IMR-90 (cell line): ENCODE measurements around the gene TMEM72. TPM values are rescaled to one million over a fixed set of nuclear protein-coding genes. Genes with fewer than 3 reads are reported as not detected.

Experiments used
- ATAC-seq: fragments of 200-7000 bp; cut with Tn5 transposase; 2 replicates; pipeline ENCODE4 v1.9.1; 2020; ENCODE audit warnings: low read depth, mild to moderate bottlenecking, moderate library complexity
- BruUV-seq: library from RNA; stranded (reverse); fragments of 400-500 nt; replicated peaks from 2 replicates; lab custom pipeline; 2021; lab: Mats Ljungman, UMichigan
- CTCF ChIA-PET: fragments of 300-600 bp; formaldehyde crosslinking; extraction: SDS; loops from one replicate; lab custom pipeline; 2021; ENCODE audit warnings: antibody characterized with exemption; lab: Yijun Ruan, JAX
- POLR2A ChIA-PET: fragments of 300-600 bp; sonication (Branson Sonifier 250); formaldehyde crosslinking; loops from one replicate; lab custom pipeline; 2022; ENCODE audit warnings: antibody characterized with exemption; ENCODE audit not compliant: unreplicated experiment; lab: Charles Lee
- DNase-seq: peaks from one replicate; pipeline ENCODE4 v3.0.0; 2013
- H2AFZ ChIP-seq: replicated peaks from 2 replicates; pipeline ENCODE3; 2013; ENCODE audit warnings: low read length, mild to moderate bottlenecking; ENCODE audit not compliant: poor library complexity
- H2AK5ac ChIP-seq: 2 replicates; pipeline ENCODE4 v1.6.1; 2013; ENCODE audit warnings: low read depth, low read length, inconsistent platforms
- H2AK9ac ChIP-seq: replicated peaks from 2 replicates; pipeline ENCODE3; 2013; ENCODE audit warnings: mild to moderate bottlenecking, low read depth, low read length, moderate library complexity; ENCODE audit not compliant: poor library complexity
- H2BK120ac ChIP-seq: 2 replicates; pipeline ENCODE4 v1.6.1; 2013; ENCODE audit warnings: low read depth, low read length, inconsistent platforms
- H2BK15ac ChIP-seq: 3 replicates; pipeline ENCODE4 v1.6.1; 2013; ENCODE audit warnings: low read depth, low read length, inconsistent platforms
- H2BK20ac ChIP-seq: 2 replicates; pipeline ENCODE4 v1.6.1; 2013; ENCODE audit warnings: low read depth, mild to moderate bottlenecking, inconsistent platforms, low read length, moderate library complexity
- H2BK5ac ChIP-seq: 2 replicates; pipeline ENCODE4 v1.6.1; 2013; ENCODE audit warnings: mild to moderate bottlenecking, low read depth, low read length, inconsistent platforms; ENCODE audit not compliant: poor library complexity, severe bottlenecking
- H3K14ac ChIP-seq: replicated peaks from 2 replicates; pipeline ENCODE4 v1.6.1; 2013; ENCODE audit warnings: low read depth, low read length, inconsistent platforms
- H3K18ac ChIP-seq: 2 replicates; pipeline ENCODE4 v1.6.1; 2013; ENCODE audit warnings: low read depth, low read length, control low read depth
- H3K23ac ChIP-seq: 2 replicates; pipeline ENCODE4 v1.6.1; 2013; ENCODE audit warnings: low read depth, low read length, inconsistent platforms
- H3K27ac ChIP-seq: 2 replicates; pipeline ENCODE4 v1.5.1; 2013; ENCODE audit warnings: mild to moderate bottlenecking, control low read depth, low read length; ENCODE audit not compliant: insufficient read depth
- H3K27me3 ChIP-seq: 2 replicates; pipeline ENCODE4 v1.6.1; 2013; ENCODE audit warnings: low read length; ENCODE audit not compliant: control insufficient read depth, insufficient read depth
- H3K36me3 ChIP-seq: 2 replicates; pipeline ENCODE4 v1.6.1; 2013; ENCODE audit warnings: low read length, mixed read lengths; ENCODE audit not compliant: control insufficient read depth, insufficient read depth
- H3K4ac ChIP-seq: 2 replicates; pipeline ENCODE4 v1.6.1; 2013; ENCODE audit warnings: low read depth, low read length, inconsistent platforms
- H3K4me1 ChIP-seq: 2 replicates; pipeline ENCODE4 v1.6.1; 2013; ENCODE audit warnings: low read length, mixed read lengths; ENCODE audit not compliant: control insufficient read depth, insufficient read depth
- H3K4me2 ChIP-seq: 2 replicates; pipeline ENCODE4 v1.6.1; 2013; ENCODE audit warnings: low read depth, mild to moderate bottlenecking, control low read depth, low read length, moderate library complexity
- H3K4me3 ChIP-seq: 2 replicates; pipeline ENCODE4 v1.5.1; 2013; ENCODE audit warnings: low read depth, mild to moderate bottlenecking, control low read depth, low read length, moderate library complexity; ENCODE audit not compliant: insufficient read depth
- H3K56ac ChIP-seq: 2 replicates; pipeline ENCODE4 v1.6.1; 2013; ENCODE audit warnings: low read length, inconsistent platforms; ENCODE audit not compliant: insufficient read depth; ENCODE audit errors: extremely low read depth
- H3K79me1 ChIP-seq, 2 experiments: 2 replicates each; pipeline ENCODE4 v1.6.1; 2013; ENCODE audit warnings: low read length in 2 of 2, inconsistent platforms in 1 of 2, low read depth in 1 of 2
- H3K9ac ChIP-seq: 2 replicates; pipeline ENCODE4 v1.6.1; 2013; ENCODE audit warnings: low read depth, low read length, control low read depth
- H3K9me1 ChIP-seq: 2 replicates; pipeline ENCODE4 v1.6.1; 2013; ENCODE audit warnings: low read length, inconsistent platforms; ENCODE audit not compliant: insufficient read depth
- H3K9me3 ChIP-seq: 2 replicates; pipeline ENCODE4 v1.6.1; 2013; ENCODE audit warnings: low read length; ENCODE audit not compliant: control insufficient read depth, insufficient read depth
- H4K20me1 ChIP-seq: 2 replicates; pipeline ENCODE4 v1.6.1; 2013; ENCODE audit warnings: low read length, inconsistent platforms; ENCODE audit not compliant: insufficient read depth
- H4K5ac ChIP-seq: 2 replicates; pipeline ENCODE4 v1.6.1; 2013; ENCODE audit warnings: mild to moderate bottlenecking, low read depth, low read length, control low read depth
- H4K8ac ChIP-seq, 2 experiments: 2 replicates each; pipeline ENCODE4 v1.6.1; 2013; ENCODE audit warnings: low read depth in 2 of 2, low read length in 2 of 2, control low read depth in 1 of 2, inconsistent platforms in 1 of 2
- H4K91ac ChIP-seq: 2 replicates; pipeline ENCODE4 v1.6.1; 2013; ENCODE audit warnings: low read depth, low read length, inconsistent platforms; ENCODE audit not compliant: insufficient read depth
- CHD1 ChIP-seq: IDR thresholded peaks from 2 replicates; pipeline ENCODE4 v1.6.1; 2012; ENCODE audit warnings: low read depth, low read length, improper control_type of control experiment
- CTCF ChIP-seq: conservative IDR thresholded peaks from 2 replicates; pipeline ENCODE4 v1.5.1; 2012; ENCODE audit warnings: mild to moderate bottlenecking, low read depth, low read length, improper control_type of control experiment
- FOS ChIP-seq: fragments of 150-350 bp; IDR thresholded peaks from 2 replicates; pipeline ENCODE4 v1.6.1; 2016; ENCODE audit warnings: low read depth, low read length
- MAFK ChIP-seq: IDR thresholded peaks from 2 replicates; pipeline ENCODE4 v1.6.1; 2012; ENCODE audit warnings: low read depth, low read length, improper control_type of control experiment
- MXI1 ChIP-seq: IDR thresholded peaks from 2 replicates; pipeline ENCODE4 v1.6.1; 2012; ENCODE audit warnings: low read depth, mild to moderate bottlenecking, low read length, moderate library complexity, borderline replicate concordance
- RAD21 ChIP-seq: IDR thresholded peaks from 2 replicates; pipeline ENCODE4 v1.6.1; 2012; ENCODE audit warnings: low read length, improper control_type of control experiment
- RCOR1 ChIP-seq: IDR thresholded peaks from 2 replicates; pipeline ENCODE4 v1.6.1; 2012; ENCODE audit warnings: mild to moderate bottlenecking, low read length, improper control_type of control experiment; ENCODE audit not compliant: insufficient replicate concordance
- RFX5 ChIP-seq: IDR thresholded peaks from 2 replicates; pipeline ENCODE4 v1.8.0; 2012; ENCODE audit warnings: low read depth, mild to moderate bottlenecking, low read length, moderate library complexity
- SMC3 ChIP-seq: fragments of 150-350 bp; IDR thresholded peaks from 2 replicates; pipeline ENCODE4 v1.6.1; 2016; ENCODE audit warnings: low read depth, mild to moderate bottlenecking, antibody characterized with exemption, low read length, moderate library complexity
- WGBS, 2 experiments: methylation state at CpG; one replicate each; pipeline versions ENCODE4 v1.1.5 to v1.1.7; 2013; ENCODE audit warnings: missing lambda C conversion rate in 2 of 2; ENCODE audit not compliant: insufficient read length in 1 of 2; ENCODE audit errors: extremely low coverage in 2 of 2; 5-methylcytosine and 5-hydroxymethylcytosine counted together
- dilution Hi-C: fragments of 300-500 bp; cut with HindIII; formaldehyde crosslinking; loops from one replicate; pipeline ENCODE4 v1.14.3; 2018; ENCODE audit warnings: low sequenced_read_pairs; ENCODE audit not compliant: unreplicated experiment
- in situ Hi-C: fragments of 300-500 bp; cut with MboI; formaldehyde crosslinking; loops from 3 replicates; pipeline ENCODE4 v1.14.3; 2019; ENCODE audit warnings: low sequenced_read_pairs, inconsistent platforms, mixed read lengths
- intact Hi-C: fragments of 100-400 bp; cut with micrococcal nuclease; formaldehyde crosslinking; loops from 2 replicates; pipeline ENCODE4 v1.10.0; 2022
- polyA plus RNA-seq, 3 experiments: library from polyadenylated mRNA; depleted of rRNA; stranded (reverse); fragments of >200 nt; gene quantifications; 2 replicates each; pipeline ENCODE4 v1.2.3, GENCODE V29; 2012; ENCODE audit warnings: low replicate concordance in 1 of 3
- total RNA-seq: library from RNA; depleted of rRNA; stranded (reverse); fragments of >200 nt; gene quantifications from 2 replicates; pipeline ENCODE4 v1.2.3, GENCODE V29; 2012

The TMEM72 gene
- total and polyA plus RNA-seq, 2 of the 4 experiments (the other 2 are of a cell fraction): not detected

GRCh38 chr10:44983895-44984278 lies 72.8 kb downstream of the TMEM72 start:
- no peaks in the 10 kb centered on the region for H3K9me3 ChIP-seq
- peak overlapping the region; percentile 33; the same call in 1 of the 2 replicates for H3K14ac ChIP-seq
- H2BK5ac ChIP-seq: peak overlapping the region; percentile 38
- H3K27me3 ChIP-seq: no peaks in the 10 kb centered on the region
- H3K79me1 ChIP-seq: peaks cover 0 to 26% of the 10 kb centered on the region in 2 experiments; a peak in 2 of 4 replicates
- H3K4ac ChIP-seq: peak overlapping the region; percentile 81
- POLR2A ChIA-PET: no interaction called here
- H3K27ac ChIP-seq: peak overlapping the region; percentile 75; the same call in 1 of the 2 replicates
- H2BK20ac ChIP-seq: peak overlapping the region; percentile 85
- peak overlapping the region; percentile 86; the same call in 1 of the 3 replicates for H2BK15ac ChIP-seq
- no peak overlapping the region for H3K56ac ChIP-seq
- H4K20me1 ChIP-seq: no peaks in the 10 kb centered on the region
- dilution Hi-C loops (no loop called here), intact Hi-C loops (no loop called here), in situ Hi-C loops (loop anchor here (25.0 kb wide), 4 partner anchors 1028 to 1847 kb away; partner anchors contain the start of genes CSGALNACT2 and HNRNPF)
- CTCF ChIA-PET: interaction anchor here (1.7 kb wide), 1 partner anchor 18 kb away, joined by 4 read pairs; no protein-coding TSS in a partner anchor
- peaks cover 4% of the 10 kb centered on the region; the same call in 1 of the 2 replicates for H3K36me3 ChIP-seq
- H3K4me2 ChIP-seq: no peak overlapping the region
- BruUV-seq: no TSS peak
- H3K4me3 ChIP-seq: no peak overlapping the region
- peak overlapping the region; percentile 91; the same call in 1 of the 2 replicates for H2AK5ac ChIP-seq
- no peak overlapping the region for H3K23ac ChIP-seq
- peaks cover 49% of the 10 kb centered on the region for H3K9me1 ChIP-seq
- H2AFZ ChIP-seq: no peak overlapping the region
- H4K91ac ChIP-seq: peak overlapping the region; percentile 87
- H2BK120ac ChIP-seq: peak overlapping the region; percentile 93
- peaks cover 67% of the 10 kb centered on the region for H3K4me1 ChIP-seq
- H3K18ac ChIP-seq: peak overlapping the region; percentile 73; the same call in 1 of the 2 replicates
- no peak for ATAC-seq
- 90% methylated on average over 2 of the region's 10 CpGs; no CpG with 5 or more reads in 1 of the 2 experiments for WGBS, 2 experiments
- no peak overlapping the region for H2AK9ac ChIP-seq
- H4K5ac ChIP-seq: peak overlapping the region; percentile 12; the same call in 1 of the 2 replicates
- H4K8ac ChIP-seq: peak overlapping the region in 1 of 2 experiments; percentile 18; a peak in 1 of 4 replicates
- no peak overlapping the region for H3K9ac ChIP-seq
- DNase-seq: no peak
- no peak for TF ChIP-seq FOS
- no peak for TF ChIP-seq CTCF
- TF ChIP-seq RAD21: no peak
- no peak for TF ChIP-seq MAFK
- no peak for TF ChIP-seq MXI1
- TF ChIP-seq RFX5: no peak
- TF ChIP-seq CHD1: no peak
- TF ChIP-seq RCOR1: no peak
- no peak for TF ChIP-seq SMC3
